ENCODE measurements around the gene ALX4. TPM values are rescaled to one million over a fixed set of nuclear protein-coding genes. Genes with fewer than 3 reads are reported as not detected.

The ALX4 gene
- polyA plus RNA-seq, 4 donors: 0.08 to 0.24 (median 0.20) TPM

GRCh38 chr11:44316659-44317240 is 6.8 kb upstream of the ALX4 start:
- no peak for DNase-seq (ENCODE audit: low read depth in 4 of 4, low spot score in 2 of 4)

GRCh38 chr11:44315947-44316658 is 6.2 kb upstream of the ALX4 start:
- no peak for DNase-seq (ENCODE audit: low read depth in 4 of 4, low spot score in 2 of 4)

- no peak for DNase-seq (ENCODE audit: low read depth in 4 of 4, low spot score in 2 of 4)
These were observed 4.8 kb upstream of the ALX4 start for GRCh38 chr11:44314733-44315132.

GRCh38 chr11:44313761-44314489 is 4.0 kb upstream of the ALX4 start:
- DNase-seq (ENCODE audit: low read depth in 4 of 4, low spot score in 2 of 4): no peak

- DNase-seq (ENCODE audit: low read depth in 4 of 4, low spot score in 2 of 4): no peak
These were observed 2.9 kb upstream of the ALX4 start for GRCh38 chr11:44312876-44313275.

- DNase-seq (ENCODE audit: low read depth in 4 of 4, low spot score in 2 of 4): no peak
These were observed 1.7 kb upstream of the ALX4 start for GRCh38 chr11:44311339-44312261.

GRCh38 chr11:44310463-44311272 is 729 bp upstream of the ALX4 start:
- no peak for DNase-seq (ENCODE audit: low read depth in 4 of 4, low spot score in 2 of 4)

- no peak for DNase-seq (ENCODE audit: low read depth in 4 of 4, low spot score in 2 of 4)
These were observed 195 bp upstream of the ALX4 start for GRCh38 chr11:44310206-44310462.

GRCh38 chr11:44308923-44309477 is 939 bp downstream of the ALX4 start:
- DNase-seq (ENCODE audit: low read depth in 4 of 4, low spot score in 2 of 4): no peak

- no peak for DNase-seq (ENCODE audit: low read depth in 4 of 4, low spot score in 2 of 4)
These were observed 1.6 kb downstream of the ALX4 start for GRCh38 chr11:44308256-44308922.

GRCh38 chr11:44307340-44308099 is 2.4 kb downstream of the ALX4 start:
- no peak for DNase-seq (ENCODE audit: low read depth in 4 of 4, low spot score in 2 of 4)

GRCh38 chr11:44306918-44307244 is 3.1 kb downstream of the ALX4 start:
- no peak for DNase-seq (ENCODE audit: low read depth in 4 of 4, low spot score in 2 of 4)

- no peak for DNase-seq (ENCODE audit: low read depth in 4 of 4, low spot score in 2 of 4)
These were observed 3.7 kb downstream of the ALX4 start for GRCh38 chr11:44306052-44306917.

GRCh38 chr11:44305470-44306051 is 4.4 kb downstream of the ALX4 start:
- DNase-seq (ENCODE audit: low read depth in 4 of 4, low spot score in 2 of 4): no peak

GRCh38 chr11:44305026-44305469 is 4.9 kb downstream of the ALX4 start:
- DNase-seq (ENCODE audit: low read depth in 4 of 4, low spot score in 2 of 4): no peak

- no peak for DNase-seq (ENCODE audit: low read depth in 4 of 4, low spot score in 2 of 4)
These were observed 5.6 kb downstream of the ALX4 start for GRCh38 chr11:44304091-44305025.
